ENCODE results near the gene XPNPEP3.

The XPNPEP3 gene

GRCh38 chr22:40951795-40952605, 95.1 kb downstream of the XPNPEP3 start:
- Histone ChIP-seq H3K27me3 (ENCODE audit: control insufficient read depth, insufficient read depth, low read length) (no peaks in the 10 kb centered on the region), H3K36me3 (ENCODE audit: insufficient read depth, low read length) (peaks cover 27% of the 10 kb centered on the region), H3K4me2 (ENCODE audit: low read length) (peak overlapping the region; percentile 85), H3K9me3 (replicated peaks; ENCODE audit: low read length) (no peaks in the 10 kb centered on the region), H3K9ac (ENCODE audit: low read depth, low read length) (peak overlapping the region; percentile 99), H3K4me1 (ENCODE audit: control insufficient read depth, insufficient read depth, low read length) (peaks cover 14% of the 10 kb centered on the region), H3K4me3 (ENCODE audit: low read length) (peak overlapping the region; percentile 94)

GRCh38 chr22:40953471-40953870, 96.5 kb downstream of the XPNPEP3 start:
- Histone ChIP-seq H3K36me3 (ENCODE audit: insufficient read depth, low read length) (peaks cover 32% of the 10 kb centered on the region), H3K4me1 (ENCODE audit: control insufficient read depth, insufficient read depth, low read length) (peaks cover 14% of the 10 kb centered on the region), H3K9me3 (replicated peaks; ENCODE audit: low read length) (no peaks in the 10 kb centered on the region), H3K4me2 (ENCODE audit: low read length) (peak overlapping the region; percentile 85), H3K4me3 (ENCODE audit: low read length) (peak overlapping the region; percentile 49), H3K27me3 (ENCODE audit: control insufficient read depth, insufficient read depth, low read length) (no peaks in the 10 kb centered on the region), H3K9ac (ENCODE audit: low read depth, low read length) (peak overlapping the region; percentile 99)

DNA sequence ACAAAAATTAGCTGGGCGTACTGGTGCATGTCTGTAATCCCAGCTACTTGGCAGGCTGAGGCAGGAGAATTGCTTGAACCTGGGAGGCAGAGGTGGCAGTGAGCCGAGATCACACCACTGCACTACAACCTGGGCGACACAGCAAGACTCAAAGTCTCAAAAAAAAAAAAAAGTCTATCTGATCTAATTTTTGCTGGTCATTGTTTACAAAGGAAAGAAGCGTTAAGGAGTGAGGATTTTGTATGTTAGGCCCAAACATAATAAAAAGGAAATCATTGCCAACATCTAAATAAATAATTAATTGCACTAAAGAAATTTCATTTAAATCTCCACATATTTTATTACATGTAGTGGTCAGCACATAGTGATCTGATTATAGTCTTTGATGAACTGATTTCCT, 97.2 kb downstream of the XPNPEP3 start:
- peaks cover 36% of the 10 kb centered on the region for H3K36me3 ChIP-seq (ENCODE audit: insufficient read depth, low read length)
- H3K4me2 ChIP-seq (ENCODE audit: low read length), result no peak overlapping the region
- H3K9me3 ChIP-seq (replicated peaks; ENCODE audit: low read length), result no peaks in the 10 kb centered on the region
- no peak overlapping the region for H3K9ac ChIP-seq (ENCODE audit: low read depth, low read length)
- H3K4me3 ChIP-seq (ENCODE audit: low read length), result no peak overlapping the region
- H3K4me1 ChIP-seq (ENCODE audit: control insufficient read depth, insufficient read depth, low read length), result peaks cover 14% of the 10 kb centered on the region
- no peaks in the 10 kb centered on the region for H3K27me3 ChIP-seq (ENCODE audit: control insufficient read depth, insufficient read depth, low read length)

GRCh38 chr22:40955571-40955970, 98.6 kb downstream of the XPNPEP3 start:
- Histone ChIP-seq H3K9me3 (replicated peaks; ENCODE audit: low read length) (no peaks in the 10 kb centered on the region), H3K4me1 (ENCODE audit: control insufficient read depth, insufficient read depth, low read length) (peaks cover 14% of the 10 kb centered on the region), H3K27me3 (ENCODE audit: control insufficient read depth, insufficient read depth, low read length) (no peaks in the 10 kb centered on the region), H3K4me2 (ENCODE audit: low read length) (no peak overlapping the region), H3K9ac (ENCODE audit: low read depth, low read length) (no peak overlapping the region), H3K36me3 (ENCODE audit: insufficient read depth, low read length) (peaks cover 44% of the 10 kb centered on the region), H3K4me3 (ENCODE audit: low read length) (no peak overlapping the region)

GRCh38 chr22:40957601-40958000, 100.7 kb downstream of the XPNPEP3 start:
- peaks cover 52% of the 10 kb centered on the region for H3K36me3 ChIP-seq (ENCODE audit: insufficient read depth, low read length)
- no peak overlapping the region for H3K4me2 ChIP-seq (ENCODE audit: low read length)
- H3K4me1 ChIP-seq (ENCODE audit: control insufficient read depth, insufficient read depth, low read length), result peaks cover 12% of the 10 kb centered on the region
- H3K4me3 ChIP-seq (ENCODE audit: low read length), result no peak overlapping the region
- H3K9ac ChIP-seq (ENCODE audit: low read depth, low read length), result no peak overlapping the region
- H3K9me3 ChIP-seq (replicated peaks; ENCODE audit: low read length), result no peaks in the 10 kb centered on the region
- H3K27me3 ChIP-seq (ENCODE audit: control insufficient read depth, insufficient read depth, low read length), result no peaks in the 10 kb centered on the region

DNA sequence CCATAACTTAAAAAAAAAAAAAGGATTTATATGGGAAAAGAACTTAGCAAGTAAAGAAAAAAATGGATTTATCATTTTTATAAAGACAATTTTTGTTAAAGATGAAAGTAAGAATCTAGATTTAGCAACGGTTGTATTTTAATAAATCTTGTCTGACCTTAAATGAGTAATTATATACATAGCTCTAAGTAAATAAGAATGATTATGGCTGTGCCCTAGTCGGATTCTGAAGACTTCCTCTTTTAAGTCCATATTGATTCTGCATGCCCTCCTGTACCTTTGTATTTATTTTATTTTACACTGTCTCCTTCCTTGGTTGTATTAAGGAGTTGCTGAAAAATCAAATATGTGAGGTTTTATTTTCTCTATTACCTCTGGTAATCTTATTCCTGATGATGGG, 101.4 kb downstream of the XPNPEP3 start:
- Histone ChIP-seq H3K4me1 (ENCODE audit: control insufficient read depth, insufficient read depth, low read length) (peaks cover 5% of the 10 kb centered on the region), H3K9me3 (replicated peaks; ENCODE audit: low read length) (no peaks in the 10 kb centered on the region), H3K9ac (ENCODE audit: low read depth, low read length) (no peak overlapping the region), H3K36me3 (ENCODE audit: insufficient read depth, low read length) (peaks cover 50% of the 10 kb centered on the region), H3K4me2 (ENCODE audit: low read length) (no peak overlapping the region), H3K4me3 (ENCODE audit: low read length) (no peak overlapping the region), H3K27me3 (ENCODE audit: control insufficient read depth, insufficient read depth, low read length) (no peaks in the 10 kb centered on the region)

DNA sequence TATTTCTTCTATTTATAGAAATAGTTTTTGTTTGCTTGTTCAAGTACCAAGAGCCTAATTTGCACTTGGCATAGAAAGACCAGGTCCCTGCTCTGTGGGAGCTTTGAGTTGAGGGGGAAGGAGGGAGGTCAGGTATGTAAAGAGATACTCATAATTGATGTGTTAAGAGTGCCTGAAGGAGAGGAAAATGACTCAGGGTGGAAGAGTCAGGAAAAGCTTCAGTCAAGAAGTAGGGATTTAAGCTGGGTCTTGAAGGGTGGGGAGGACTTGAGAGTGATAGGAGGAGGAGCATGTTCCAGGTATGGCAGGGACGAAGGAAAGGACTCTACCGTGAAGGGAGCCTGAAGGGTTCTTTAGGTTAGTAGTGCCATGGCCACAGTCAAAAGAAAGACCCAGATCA, 103.2 kb downstream of the XPNPEP3 start:
- no peak overlapping the region for H3K4me2 ChIP-seq (ENCODE audit: low read length)
- H3K4me3 ChIP-seq (ENCODE audit: low read length), result no peak overlapping the region
- H3K36me3 ChIP-seq (ENCODE audit: insufficient read depth, low read length), result peaks cover 49% of the 10 kb centered on the region
- H3K4me1 ChIP-seq (ENCODE audit: control insufficient read depth, insufficient read depth, low read length), result no peaks in the 10 kb centered on the region
- H3K9ac ChIP-seq (ENCODE audit: low read depth, low read length), result no peak overlapping the region
- no peaks in the 10 kb centered on the region for H3K9me3 ChIP-seq (replicated peaks; ENCODE audit: low read length)
- H3K27me3 ChIP-seq (ENCODE audit: control insufficient read depth, insufficient read depth, low read length), result no peaks in the 10 kb centered on the region

DNA sequence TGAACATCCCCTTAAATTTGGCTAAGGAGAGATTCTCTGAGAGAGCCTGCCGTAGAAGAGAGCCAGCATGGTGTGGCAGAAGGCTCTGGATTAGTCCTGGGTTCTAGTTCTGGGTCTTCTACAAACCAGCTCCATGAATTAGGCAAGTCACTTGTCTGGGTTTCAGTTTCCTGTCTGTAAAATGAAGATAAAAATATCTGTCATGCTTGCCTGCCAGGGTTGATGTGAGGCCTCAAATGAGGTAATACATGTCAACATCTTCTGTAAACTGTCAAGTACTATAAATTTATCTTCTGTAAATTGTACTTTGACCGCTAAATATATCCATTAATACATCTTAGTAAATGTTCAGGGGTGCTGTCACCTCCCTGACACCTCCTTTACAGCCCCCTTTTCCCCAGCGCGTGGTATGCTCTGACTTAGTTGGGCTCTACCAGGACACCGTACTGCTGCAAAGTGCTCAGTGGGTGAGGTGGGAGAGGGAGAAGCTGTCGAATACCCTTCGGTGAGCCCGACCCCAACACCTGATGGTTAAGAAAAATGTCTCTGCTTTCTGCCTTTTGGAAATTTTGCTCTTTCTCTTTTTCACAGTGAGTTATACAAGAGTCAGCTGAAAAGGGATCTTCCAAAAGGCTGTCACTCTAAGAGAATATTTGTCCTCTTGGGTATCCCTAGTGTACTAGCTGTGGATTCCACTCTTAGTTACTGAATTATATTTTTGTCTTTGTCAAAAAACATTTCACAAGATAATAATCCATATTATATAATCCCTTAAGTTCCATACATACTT, 109.2 kb downstream of the XPNPEP3 start:
- no peaks in the 10 kb centered on the region for H3K27me3 ChIP-seq (ENCODE audit: control insufficient read depth, insufficient read depth, low read length)
- no peaks in the 10 kb centered on the region for H3K9me3 ChIP-seq (replicated peaks; ENCODE audit: low read length)
- H3K4me3 ChIP-seq (ENCODE audit: low read length), result no peak overlapping the region
- no peak overlapping the region for H3K4me2 ChIP-seq (ENCODE audit: low read length)
- peaks cover 75% of the 10 kb centered on the region for H3K36me3 ChIP-seq (ENCODE audit: insufficient read depth, low read length)
- no peaks in the 10 kb centered on the region for H3K4me1 ChIP-seq (ENCODE audit: control insufficient read depth, insufficient read depth, low read length)
- H3K9ac ChIP-seq (ENCODE audit: low read depth, low read length), result no peak overlapping the region

- Histone ChIP-seq H3K4me1 (ENCODE audit: control insufficient read depth, insufficient read depth, low read length) (no peaks in the 10 kb centered on the region), H3K27me3 (ENCODE audit: control insufficient read depth, insufficient read depth, low read length) (no peaks in the 10 kb centered on the region), H3K9ac (ENCODE audit: low read depth, low read length) (no peak overlapping the region), H3K36me3 (ENCODE audit: insufficient read depth, low read length) (peaks cover 74% of the 10 kb centered on the region), H3K4me2 (ENCODE audit: low read length) (no peak overlapping the region), H3K4me3 (ENCODE audit: low read length) (no peak overlapping the region), H3K9me3 (replicated peaks; ENCODE audit: low read length) (no peaks in the 10 kb centered on the region)
Measured at GRCh38 chr22:40966726-40967085, 109.8 kb downstream of the XPNPEP3 start.

DNA sequence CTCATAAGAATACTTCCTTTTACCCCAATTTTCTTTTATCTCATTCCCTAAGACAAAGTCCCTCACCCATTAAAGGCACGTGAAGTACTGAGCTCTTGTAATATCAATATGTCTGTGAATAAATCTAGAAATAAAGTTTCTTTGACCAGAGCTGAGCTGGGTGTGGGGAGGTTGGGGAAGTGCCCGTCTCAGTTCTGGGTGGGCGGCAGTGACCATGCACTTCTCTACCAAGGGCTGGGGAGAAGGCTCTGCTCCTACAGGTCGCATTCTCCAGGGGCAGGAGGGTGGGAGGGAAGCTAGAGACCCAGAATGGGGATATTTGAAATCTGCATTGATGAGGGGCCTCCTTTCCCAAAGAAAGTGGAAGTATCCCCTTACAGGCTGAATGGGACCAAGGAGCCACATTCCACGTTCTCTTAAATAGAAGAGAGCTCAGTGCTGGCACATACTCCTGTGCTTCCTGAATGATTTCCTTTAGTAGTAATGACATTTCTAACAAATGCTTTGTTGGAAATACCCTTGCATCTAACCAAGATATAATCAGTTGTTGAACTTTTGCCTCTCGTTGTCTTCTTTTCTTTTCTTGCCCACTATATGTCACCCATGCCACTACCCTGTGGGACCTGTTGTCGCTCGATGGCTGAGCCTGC, 110.3 kb downstream of the XPNPEP3 start:
- no peaks in the 10 kb centered on the region for H3K9me3 ChIP-seq (replicated peaks; ENCODE audit: low read length)
- no peaks in the 10 kb centered on the region for H3K4me1 ChIP-seq (ENCODE audit: control insufficient read depth, insufficient read depth, low read length)
- H3K36me3 ChIP-seq (ENCODE audit: insufficient read depth, low read length), result peaks cover 74% of the 10 kb centered on the region
- H3K9ac ChIP-seq (ENCODE audit: low read depth, low read length), result no peak overlapping the region
- no peaks in the 10 kb centered on the region for H3K27me3 ChIP-seq (ENCODE audit: control insufficient read depth, insufficient read depth, low read length)
- H3K4me2 ChIP-seq (ENCODE audit: low read length), result no peak overlapping the region
- H3K4me3 ChIP-seq (ENCODE audit: low read length), result no peak overlapping the region

DNA sequence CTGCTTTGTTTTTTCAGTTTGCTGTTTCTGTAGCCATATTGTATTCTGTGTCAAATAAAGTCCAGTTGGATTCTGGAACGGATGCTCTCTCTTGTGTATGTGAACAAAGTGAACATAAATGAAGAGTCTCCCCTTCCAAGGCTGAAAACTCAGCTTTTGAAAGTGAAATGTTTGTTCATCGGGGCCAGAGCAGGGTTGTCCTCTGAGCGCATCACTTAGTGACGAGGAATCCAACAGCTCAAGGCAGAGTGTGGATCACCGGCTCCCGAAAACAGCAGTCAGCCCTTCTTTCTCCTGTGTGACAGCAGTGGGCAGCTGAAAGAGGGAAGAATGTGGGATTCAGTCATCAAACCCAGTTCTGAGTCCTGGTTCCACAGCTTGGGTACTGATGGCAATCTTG, 115.6 kb downstream of the XPNPEP3 start:
- no peaks in the 10 kb centered on the region for H3K9me3 ChIP-seq (replicated peaks; ENCODE audit: low read length)
- no peak overlapping the region for H3K4me2 ChIP-seq (ENCODE audit: low read length)
- peaks cover 48% of the 10 kb centered on the region for H3K36me3 ChIP-seq (ENCODE audit: insufficient read depth, low read length)
- H3K4me1 ChIP-seq (ENCODE audit: control insufficient read depth, insufficient read depth, low read length), result no peaks in the 10 kb centered on the region
- no peak overlapping the region for H3K9ac ChIP-seq (ENCODE audit: low read depth, low read length)
- H3K4me3 ChIP-seq (ENCODE audit: low read length), result no peak overlapping the region
- no peaks in the 10 kb centered on the region for H3K27me3 ChIP-seq (ENCODE audit: control insufficient read depth, insufficient read depth, low read length)
